Stimulated activated CD8-positive, alpha-beta memory T cell treated with anti-CD3 and anti-CD28 coated beads, Interleukin-15, amount 100 ng/mL, for 4 hours (primary cell): ENCODE data around the gene RTL1.

Source experiments
- DNase-seq, 2 donors: peaks; one replicate each; pipeline ENCODE4 v3.0.0-alpha.2; 2020; ENCODE audit warnings: low read depth in 2 of 2

Gene RTL1

DNA sequence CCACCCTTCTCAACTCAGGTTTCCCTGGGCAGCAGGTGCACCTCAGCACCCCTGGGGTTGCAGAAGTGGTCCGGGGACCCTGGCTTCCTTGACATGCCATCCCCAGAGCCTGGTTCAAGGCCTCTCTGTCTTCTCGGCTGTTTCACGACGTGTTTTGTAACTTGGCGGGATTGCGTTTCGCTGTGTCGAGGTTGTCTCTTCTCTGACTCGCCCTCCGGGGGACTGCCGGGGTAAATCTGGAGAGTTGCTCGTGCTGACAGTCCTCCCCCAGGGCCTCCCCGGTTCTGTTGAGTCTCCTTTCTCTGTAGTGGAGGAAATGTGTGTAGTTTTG, 52.0 kb downstream of the RTL1 start:
- no peak for DNase-seq

DNA sequence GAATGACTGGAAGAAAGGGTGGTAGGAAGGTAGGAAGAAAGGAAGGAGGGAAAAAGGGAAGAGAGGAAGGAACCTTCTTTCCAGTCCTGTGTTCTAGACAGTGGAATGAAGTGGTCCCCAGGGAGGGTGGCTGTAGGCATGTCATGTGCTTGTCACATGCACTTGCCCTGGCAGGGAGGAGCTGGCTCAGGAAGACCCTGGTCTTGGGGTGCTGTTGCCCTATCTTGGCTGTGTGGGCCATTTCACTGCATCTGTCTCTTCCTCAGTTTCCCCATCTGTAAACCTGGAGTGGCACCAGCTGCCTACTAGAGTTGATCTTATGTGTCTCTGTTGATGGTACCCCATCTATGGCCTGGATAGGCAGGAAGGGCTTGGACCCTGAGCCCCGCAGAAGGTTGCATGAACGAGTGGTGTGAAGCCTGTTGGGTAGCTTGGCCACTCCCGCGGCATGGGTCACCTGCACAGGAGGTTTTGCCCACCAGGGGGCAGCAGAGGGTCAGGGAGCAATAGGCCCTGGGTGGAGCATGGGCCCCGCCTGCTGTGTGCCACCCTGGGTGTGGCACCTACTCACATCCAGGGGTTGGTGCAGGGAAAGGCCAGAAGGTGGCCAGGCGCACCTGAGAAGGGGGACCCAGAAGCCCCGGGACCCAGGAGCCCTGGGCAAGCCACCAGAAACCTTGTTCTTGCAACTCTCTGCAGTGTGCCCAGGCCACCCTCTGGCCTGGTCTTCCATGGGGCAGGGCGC, 52.5 kb downstream of the RTL1 start:
- DNase-seq, result peak; percentile 27 to 53

DNA sequence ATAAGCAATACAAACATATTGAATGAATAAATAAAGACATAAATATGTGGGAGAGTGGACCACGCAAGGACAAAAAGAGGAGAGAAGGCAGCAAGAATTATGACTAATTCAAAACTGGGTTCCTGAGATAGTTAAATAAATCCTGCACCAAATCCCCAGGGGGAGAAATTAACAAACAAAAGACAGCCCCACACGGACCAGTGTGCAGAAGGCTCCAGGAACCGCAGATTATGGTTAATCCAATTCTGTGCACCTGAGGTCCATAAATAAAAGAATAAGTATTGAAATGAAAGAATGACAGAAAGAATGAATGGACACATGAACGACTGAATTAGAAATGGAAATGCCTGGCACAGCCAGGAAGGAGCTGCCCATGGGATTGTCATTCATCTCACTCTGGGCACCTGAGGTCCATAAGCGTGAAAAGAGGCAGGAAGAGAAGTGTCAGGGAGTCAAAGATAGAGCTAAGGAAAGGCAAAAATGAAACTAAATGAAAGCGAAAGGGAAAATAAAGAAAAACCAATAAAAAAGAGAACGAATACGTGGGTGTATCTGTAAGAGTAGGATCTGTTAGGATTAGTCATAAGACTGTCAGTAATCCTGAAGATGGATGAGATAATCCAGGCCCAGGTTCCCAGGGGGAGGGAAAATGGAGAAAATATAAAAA, 54.3 kb downstream of the RTL1 start:
- DNase-seq, result no peak

DNA sequence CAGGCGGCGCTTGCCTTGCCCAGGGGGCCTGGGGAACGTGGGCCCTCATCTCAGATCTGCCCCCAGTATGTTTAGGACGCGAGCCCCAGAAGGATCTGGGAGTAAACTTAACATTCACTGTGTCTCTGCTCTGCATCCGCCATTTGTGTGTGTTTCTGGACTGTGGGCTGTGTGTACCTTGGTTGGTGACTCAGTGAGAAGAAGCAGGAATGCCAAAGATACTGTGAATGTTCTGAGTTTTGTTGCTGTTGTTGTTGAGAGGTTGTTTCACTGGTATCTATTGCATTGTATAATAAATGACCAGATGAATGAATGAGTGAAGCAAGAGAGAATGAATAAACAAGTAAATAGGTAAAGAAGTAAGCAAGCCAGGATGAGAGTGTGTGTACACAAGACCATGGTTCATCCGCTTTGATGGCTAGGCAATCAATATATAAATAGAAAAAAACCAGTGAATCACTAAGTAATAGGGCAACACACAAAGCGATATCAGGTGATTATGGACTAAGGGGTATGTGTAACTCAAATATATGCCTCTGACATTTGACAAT, 57.1 kb downstream of the RTL1 start:
- no peak for DNase-seq

DNA sequence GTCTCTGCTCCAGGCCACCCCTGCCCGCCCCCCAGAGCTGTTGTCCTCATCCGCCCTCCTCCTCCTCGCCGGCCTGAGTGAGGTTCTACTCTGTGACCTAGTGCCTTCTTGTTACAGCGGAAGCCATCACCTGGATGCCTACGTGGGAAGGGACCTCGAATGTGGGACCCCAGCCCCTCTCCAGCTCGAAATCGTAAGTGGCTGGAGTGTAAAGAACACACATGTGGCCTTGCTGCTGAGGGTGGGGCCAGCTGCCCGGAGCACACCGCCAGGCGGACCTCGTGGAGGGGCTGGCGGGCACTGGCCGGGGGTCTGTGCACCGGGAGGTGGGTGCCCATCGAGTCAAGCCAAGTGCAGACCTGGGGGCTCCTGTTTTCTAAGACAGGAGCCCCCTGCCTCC, 58.2 kb downstream of the RTL1 start:
- no peak for DNase-seq

DNA sequence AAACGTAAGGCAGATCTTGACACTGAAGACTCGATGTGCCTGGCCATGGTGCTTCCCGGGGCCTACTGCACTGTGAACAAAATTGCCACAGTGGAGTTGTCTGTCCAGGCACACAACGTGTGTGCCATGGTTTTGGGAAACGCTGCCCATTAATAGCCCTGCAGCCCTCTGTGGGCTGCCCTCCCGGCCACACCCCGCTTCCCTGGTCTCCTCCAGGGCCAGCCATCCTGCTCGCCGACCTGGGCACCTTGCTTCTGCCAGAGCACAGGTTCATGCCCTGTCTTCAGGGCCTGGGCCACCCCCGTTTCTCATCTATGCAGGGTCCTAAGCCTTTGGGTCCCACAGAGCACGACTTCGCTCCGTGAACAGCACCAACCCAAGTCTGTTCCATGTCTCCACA, 58.7 kb downstream of the RTL1 start:
- no peak for DNase-seq

DNA sequence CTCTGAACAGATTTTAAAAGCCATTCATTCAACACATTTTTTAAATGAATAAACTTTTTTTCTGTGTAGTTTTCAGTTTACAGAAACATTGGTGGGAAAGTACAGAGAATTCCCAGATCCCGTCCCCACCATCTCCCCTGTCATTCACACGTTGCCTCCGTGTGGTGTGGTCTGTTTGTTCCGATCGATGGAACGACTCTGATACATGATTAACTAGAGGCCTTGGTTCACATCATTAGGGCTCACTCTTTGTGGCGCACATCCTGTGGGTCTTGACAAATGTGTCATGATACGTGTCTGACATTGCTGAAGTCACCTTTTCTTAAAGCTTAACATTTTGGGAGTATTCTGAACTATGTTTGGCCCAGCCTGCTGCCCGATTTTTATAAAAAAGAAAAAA, 59.1 kb downstream of the RTL1 start:
- no peak for DNase-seq

DNA sequence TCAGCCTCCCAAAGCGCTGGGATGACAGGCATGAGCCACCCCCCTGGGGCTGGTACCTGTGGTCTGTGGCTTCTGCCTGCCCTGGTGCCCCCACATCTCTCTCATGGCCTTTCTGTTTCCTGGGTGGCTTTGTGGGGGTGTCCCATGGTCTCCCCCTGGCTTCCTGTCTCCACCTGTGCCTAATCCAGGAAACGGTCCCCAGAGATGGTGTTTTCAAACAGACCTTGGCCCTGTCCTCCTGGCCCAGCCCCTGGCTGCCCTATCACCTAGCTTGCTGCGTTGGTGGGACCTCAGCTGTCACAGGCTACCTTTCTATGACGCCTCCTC, 59.5 kb downstream of the RTL1 start:
- no peak for DNase-seq

DNA sequence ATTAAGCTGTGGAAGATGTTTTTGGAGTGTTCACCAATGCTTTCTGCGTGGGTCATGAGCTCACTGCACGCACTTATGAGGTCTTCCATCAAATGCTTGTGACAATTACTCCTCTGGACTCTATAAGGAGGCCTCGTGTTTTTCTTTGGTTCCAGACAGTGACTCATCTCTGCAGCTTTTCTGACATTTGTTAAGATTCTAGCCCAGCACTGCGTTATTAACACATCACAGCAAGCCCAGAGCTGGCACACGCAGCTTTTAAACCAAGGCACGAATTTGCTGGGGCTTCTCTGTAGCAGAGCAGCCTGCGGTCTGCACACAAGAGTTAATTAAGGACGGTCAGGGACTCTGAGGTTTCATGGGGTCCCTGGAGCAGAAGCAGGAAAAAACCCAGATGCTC, 60.7 kb downstream of the RTL1 start:
- no peak for DNase-seq

DNA sequence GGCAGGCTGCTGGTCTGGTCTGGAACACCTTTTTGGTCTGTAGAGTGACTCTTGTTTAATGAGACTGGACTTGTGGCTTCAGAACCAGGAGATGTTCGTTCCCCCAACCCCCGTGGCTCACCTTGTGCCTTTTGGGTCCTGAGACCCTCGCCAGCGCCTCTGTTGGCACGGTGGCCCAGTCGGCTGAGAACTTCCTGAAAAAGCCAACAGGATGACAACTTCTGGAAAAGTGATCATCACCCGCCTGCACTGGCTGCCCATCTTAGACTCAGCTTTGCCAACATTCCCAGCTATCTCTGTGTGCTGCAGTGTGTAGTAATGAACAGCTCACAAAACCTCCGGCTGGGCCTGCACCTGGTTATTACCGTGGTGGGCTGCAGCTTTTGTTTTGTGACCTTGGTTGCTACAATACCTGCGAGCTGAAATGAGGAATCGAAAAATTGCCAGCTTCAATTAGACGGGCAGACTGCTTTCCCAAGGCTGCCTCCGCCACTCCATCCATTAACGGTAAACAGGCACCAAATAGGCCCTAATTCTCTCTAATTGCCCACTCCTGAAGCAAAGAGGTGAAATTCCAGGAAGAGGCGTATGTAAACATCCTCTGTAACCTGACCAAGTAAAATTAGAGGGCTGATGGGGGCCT, 61.6 kb downstream of the RTL1 start:
- no peak for DNase-seq

DNA sequence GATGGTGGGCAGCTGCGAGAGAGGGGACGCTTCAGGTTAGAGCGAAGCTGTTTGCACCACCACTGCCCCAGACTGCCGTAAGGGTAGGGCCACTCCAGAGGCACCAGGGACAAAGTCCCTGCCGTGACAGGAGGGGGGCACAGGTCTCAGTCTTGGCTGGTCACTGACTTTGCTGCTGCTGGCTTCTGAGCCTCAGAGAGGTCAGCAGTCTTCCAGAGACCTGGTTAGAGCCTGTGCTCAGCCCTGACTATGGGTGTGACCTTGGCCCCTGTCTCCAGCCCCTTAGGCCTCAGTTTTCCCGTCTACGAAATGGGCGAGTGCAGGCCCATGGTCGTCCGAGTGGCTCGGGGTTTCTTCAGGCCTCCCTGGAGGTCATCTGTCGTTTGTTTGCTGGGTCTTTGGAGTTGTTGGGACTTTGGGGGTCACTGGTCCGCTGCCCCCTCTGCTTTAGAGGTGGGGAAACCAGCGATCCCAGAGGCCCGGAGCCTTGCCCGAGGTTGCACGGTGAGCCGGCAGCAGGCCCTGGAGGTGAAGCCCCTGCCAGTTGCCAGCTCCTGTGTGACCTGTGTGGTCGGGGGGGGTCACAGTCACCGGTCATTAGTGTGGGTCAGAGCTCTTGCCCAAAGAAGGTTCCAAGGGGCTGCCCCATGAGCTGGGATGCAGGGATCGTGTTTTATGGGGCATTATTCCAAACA, 62.3 kb downstream of the RTL1 start:
- no peak for DNase-seq

DNA sequence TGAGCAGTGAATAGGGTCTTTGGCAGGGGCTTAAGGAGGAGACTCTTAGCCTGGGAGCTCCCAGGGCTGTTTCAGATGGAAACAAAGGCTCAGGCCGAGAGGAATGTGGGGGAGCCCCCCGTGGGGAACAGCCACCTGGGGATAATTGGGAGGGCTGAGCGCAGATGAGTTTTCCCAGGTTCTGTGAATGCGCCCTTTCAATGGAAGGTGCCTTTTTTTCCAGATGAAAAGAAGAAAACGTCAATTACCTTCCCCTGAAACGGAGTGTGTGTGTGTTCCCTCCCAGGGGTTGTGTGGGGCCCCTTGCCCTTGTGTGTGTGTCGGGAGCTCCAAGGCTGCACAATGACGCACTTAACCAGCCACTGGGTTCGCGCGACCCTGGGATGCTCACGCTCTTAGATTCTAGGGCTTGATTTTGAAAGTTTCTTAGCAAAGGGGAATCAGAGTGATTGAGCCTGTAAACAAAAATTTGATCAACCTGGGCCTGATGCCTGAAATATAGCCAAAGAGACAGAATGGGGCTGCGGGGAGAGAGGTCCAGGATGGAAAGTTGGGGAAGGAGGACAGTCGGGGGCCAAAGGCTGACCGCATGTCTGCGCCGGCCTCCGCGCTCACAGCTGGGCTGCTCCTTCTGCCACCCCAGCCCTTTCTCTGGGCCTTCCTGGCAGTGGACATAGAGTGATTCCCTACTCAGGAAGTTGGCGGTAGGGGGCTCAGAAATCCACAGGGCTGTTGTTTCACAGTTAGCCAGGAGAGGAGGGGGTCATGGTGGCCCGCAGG, 63.0 kb downstream of the RTL1 start:
- no peak for DNase-seq

DNA sequence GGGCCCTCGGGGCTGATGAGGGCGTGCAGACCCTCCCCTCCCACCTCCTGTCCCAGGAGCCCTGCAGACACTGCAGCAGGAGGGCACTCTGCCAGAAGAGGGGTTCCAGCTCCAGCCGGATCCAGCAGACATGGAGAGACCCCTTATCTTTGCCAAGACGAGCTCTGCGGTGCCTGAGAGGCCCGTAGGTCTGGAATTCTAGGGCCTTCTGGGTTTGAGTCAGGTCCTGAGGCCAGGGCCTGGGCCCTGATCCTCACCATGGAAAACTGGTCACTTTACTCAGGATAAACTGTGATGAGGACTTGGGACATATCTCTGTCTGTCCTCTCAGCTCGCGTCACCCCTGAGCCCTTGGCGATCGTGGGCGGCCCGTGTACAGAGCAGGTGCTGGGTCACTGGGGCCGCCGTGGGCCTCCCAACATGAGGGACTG, 63.8 kb downstream of the RTL1 start:
- no peak for DNase-seq

DNA sequence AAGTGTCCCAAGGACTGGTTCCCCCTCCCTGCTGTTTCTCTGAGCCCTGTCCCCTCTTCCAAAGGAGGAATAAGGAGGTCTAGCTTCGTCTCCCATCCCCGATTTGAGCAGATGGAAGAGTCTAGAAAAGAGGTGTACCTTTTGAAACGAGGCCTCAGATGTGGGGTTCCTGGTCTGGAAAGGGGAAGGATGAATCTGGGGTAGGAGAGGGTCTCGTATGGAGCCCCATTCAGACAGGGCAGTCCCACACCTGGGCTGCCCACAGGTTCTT, 64.3 kb downstream of the RTL1 start:
- DNase-seq, result no peak

DNA sequence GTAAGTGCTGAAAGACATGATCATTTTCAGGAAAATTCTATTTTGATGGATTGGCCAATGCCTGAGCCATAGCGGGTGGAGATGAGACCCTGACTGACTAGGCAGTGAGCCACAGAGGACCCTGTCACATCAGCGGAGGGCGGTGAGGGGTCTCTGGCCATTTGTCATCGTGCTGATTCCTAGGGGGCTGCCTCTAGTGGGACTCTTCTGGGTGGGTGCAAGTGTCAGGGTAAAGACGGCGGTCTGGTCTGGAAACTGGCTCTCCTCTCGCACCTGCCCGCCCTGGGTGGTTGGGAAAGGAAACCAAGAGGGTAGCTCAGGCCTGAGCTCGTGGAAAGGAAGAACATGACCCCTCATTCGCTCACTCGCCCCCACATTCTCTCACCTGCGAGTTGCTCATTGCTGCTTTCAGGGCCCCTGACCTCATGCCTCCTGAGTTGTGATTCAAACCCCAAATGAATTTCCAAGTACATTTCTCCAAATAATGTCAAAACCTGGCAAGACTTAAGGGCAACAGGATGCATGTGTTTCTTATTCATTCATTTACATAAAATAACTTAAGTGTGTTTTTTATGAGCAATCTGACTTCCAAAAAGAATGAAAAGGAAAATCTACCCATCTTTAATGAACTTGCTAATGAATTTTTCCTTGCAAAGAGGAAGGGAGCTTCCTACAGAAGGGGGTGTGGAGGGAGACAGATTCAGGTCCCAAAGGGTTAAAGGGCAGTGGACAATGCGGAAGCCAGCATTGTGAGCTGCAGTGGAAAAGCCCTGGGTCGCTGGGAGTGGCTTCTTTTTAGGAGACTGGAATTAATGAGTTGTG, 64.8 kb downstream of the RTL1 start:
- DNase-seq, result no peak

DNA sequence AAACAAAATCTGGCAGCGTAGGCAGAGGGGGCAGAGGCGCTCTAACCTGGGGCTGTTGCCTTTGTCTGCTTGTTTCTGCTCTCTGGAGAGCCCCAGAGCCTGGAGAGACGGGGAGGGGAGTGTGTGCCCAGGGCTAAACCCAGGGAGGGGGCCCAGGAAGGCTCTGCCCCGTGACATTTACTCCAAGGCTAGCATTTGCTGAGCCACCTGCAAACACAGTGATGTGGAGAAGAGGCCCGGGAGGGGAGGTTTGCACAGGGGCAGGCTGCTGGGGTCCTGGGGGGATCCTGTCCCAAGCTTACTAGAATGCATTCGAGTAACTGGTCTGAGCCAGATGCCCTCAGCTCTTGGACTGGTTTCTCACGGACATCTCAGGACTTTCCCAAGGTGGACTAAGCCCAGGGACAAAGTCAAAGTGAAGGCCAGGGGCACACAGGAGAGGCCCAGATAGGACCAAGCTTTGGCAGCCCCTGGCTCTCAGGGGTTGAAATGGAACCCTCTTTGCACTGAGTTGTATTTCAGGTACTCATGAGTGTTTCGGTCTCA, 65.6 kb downstream of the RTL1 start:
- no peak for DNase-seq

DNA sequence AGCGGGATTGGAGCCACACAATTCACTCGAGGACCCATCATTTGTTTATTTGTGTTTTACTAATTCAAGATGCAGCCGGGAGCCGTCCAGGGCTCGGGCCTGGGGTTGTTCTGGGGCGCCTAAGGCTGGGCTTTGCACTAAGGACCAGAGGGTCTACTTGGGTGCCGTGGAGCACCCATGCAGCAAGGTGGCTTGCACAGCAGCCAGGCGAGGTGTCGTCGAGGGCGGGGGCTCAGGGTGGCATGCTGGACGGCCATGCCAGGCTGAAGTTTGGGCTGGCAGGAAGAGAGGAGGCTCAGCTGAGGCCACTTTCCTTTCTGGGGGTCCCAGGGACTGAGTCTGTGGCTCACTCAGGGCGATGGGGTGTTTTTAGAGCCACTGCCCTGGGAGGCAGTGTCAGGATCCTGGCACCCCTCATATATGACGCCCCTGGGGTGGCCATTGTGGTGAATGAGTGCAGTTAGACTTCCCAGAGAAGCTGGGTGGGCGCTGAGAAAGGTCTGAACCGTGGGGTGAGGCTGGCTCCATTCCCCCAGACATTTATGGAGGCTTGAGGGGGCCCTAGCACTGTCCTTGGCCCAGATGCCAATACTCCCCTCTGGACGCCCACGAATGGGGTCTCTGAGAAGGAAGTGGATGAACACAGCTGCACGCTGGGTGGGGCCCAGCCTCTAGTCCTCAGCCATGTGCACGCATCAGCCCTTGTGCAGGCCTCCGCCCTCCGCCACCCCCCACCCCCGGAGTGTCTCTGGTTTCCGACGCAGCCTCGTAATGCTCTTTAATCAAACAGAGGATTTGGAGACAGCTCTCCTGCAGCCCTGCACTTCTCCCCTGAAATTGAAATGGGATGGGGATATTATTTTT, 66.3 kb downstream of the RTL1 start:
- DNase-seq, result no peak

DNA sequence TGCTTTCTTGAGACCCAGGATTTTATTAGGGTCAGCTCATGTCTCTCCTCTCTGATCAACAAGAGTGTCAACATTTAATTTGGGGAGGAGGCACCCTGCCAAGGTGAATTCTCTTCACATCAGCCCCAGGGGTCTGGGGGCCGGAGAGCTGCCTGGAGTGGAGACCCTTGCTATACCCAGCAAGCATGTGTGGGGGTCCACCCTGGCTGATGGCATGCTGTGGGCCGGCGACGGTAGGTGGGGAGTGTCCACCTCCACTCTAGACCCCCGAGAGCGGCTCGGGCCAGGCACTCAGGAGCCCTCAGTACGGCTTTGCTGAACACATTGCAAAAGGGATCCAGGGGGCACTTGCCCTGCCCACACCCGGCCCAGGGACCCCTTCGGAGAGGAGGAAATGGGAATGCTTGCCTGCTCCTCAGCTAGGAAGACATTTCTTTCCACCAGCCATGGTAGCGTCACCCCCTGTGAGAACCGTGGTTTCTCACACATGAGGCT, 67.2 kb downstream of the RTL1 start:
- no peak for DNase-seq

DNA sequence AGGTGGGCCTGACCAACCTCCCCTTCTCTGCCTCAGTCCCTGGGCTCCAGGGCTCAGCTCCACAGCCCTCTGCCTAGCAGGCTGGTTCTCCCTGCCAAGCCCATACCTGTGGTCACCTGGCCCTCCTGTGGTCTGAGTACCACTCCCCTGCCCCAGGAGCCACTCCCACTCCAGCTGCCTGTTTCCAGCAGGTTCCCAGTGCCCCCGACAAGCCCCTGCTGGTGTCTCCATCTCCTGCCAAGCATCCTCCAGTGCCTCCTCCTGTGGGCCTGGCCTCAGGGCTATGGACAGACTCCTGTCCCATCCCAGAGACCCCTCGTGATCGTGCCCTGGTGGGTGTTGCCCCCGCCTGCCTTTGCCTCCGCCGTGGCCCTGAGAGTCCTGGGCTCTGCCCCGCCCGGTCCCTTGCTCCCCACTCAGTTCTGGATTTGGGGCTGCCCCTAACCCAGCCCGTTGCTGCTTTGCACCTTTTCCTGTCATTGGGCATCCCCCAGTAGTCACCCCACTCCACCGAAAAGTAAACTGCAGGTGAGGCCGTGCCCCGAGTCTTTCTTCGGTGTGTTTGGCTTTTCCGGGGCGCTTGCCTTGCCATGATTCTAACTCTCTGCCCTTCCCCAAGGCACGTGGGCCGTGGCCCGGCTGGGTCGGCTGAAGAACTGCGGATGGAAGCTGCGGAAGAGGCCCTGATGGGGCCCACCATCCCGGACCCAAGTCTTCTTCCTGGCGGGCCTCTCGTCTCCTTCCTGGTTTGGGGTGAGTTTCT, 67.8 kb downstream of the RTL1 start:
- DNase-seq, result no peak
